BLaER1 treated with 17β-estradiol and CSF1 and Interleukin-3, amounts not matched to agents 10 nM and 100 nM (cell line): ENCODE data around the gene DACH2.

Source experiments
- H3K27ac ChIP-seq, 11 experiments: shearing (Covaris generic); formaldehyde crosslinking; 2 replicates each; pipeline ENCODE4 v1.8.1; 2022
- H3K27me3 ChIP-seq, 11 experiments: shearing (Covaris generic); formaldehyde crosslinking; 2 replicates each; pipeline ENCODE4 v1.8.1; 2022
- H3K36me3 ChIP-seq, 11 experiments: shearing (Covaris generic); formaldehyde crosslinking; 2 replicates each; pipeline ENCODE4 v1.8.1; 2022
- H3K4me1 ChIP-seq, 10 experiments: shearing (Covaris generic); formaldehyde crosslinking; 2 replicates each; pipeline ENCODE4 v1.8.1; 2022
- H3K4me2 ChIP-seq, 11 experiments: shearing (Covaris generic); formaldehyde crosslinking; 2 replicates each; pipeline ENCODE4 v1.8.1; 2022
- H3K4me3 ChIP-seq, 10 experiments: shearing (Covaris generic); formaldehyde crosslinking; 2 replicates each; pipeline ENCODE4 v1.8.1; 2022
- H3K9ac ChIP-seq, 11 experiments: shearing (Covaris generic); formaldehyde crosslinking; 2 replicates each; pipeline ENCODE4 v1.8.1; 2022
- H3K9me3 ChIP-seq, 11 experiments: shearing (Covaris generic); formaldehyde crosslinking; replicated peaks in 1 of 11; 2 replicates each; pipeline ENCODE4 v1.8.1; 2022
- H4K20me1 ChIP-seq, 11 experiments: shearing (Covaris generic); formaldehyde crosslinking; 2 replicates each; pipeline ENCODE4 v1.8.1; 2022
- Cebpa-rat ChIP-seq, 11 experiments: shearing (Covaris generic); IDR thresholded peaks; 2 replicates each; pipeline ENCODE4 v1.8.1; 2022

Gene DACH2

GRCh38 chrX:86215260-86215659 is 67.0 kb downstream of the DACH2 start:
- peak in 3 of 11 experiments; percentile 28 to 84 (median 84); a peak in 6 of 22 replicates for TF ChIP-seq Cebpa-rat (IDR thresholded peaks at IDR 0.05)
- Histone ChIP-seq H3K27me3 (peaks cover 34 to 96% (median 75%) of the 10 kb centered on the region in 11 experiments; a peak in 21 of 22 replicates), H3K36me3 (no peaks in the 10 kb centered on the region), H3K9ac (no peak overlapping the region), H4K20me1 (no peaks in the 10 kb centered on the region), H3K4me3 (no peak overlapping the region), H3K27ac (no peak overlapping the region), H3K9me3 (no peaks in the 10 kb centered on the region), H3K4me2 (no peak overlapping the region), H3K4me1 (no peaks in the 10 kb centered on the region)

DNA sequence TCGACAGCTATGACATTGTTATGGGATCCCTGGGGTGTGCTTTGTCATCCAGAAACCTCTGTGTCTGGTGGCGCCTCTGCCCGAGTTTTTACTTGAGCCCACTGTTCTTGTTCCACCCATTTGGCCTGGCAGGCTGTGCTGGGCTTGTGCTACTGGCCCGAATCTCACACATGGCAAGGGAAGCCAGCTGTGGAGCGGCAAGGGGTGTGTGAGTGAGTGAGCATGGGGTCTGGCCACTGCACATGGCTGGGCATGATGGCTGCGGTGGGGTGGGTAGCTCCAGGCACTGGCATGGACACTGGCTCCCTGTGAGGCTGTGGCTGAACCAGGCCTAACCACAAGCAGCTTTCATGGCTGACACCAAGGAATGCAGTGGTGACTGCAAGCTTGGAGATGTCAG is 89.2 kb downstream of the DACH2 start:
- no peaks in the 10 kb centered on the region for H3K36me3 ChIP-seq
- H3K4me3 ChIP-seq = no peak overlapping the region
- no peak overlapping the region for H3K27ac ChIP-seq
- no peak overlapping the region for H3K4me2 ChIP-seq
- TF ChIP-seq Cebpa-rat (IDR thresholded peaks at IDR 0.05) = no peak
- no peaks in the 10 kb centered on the region for H3K4me1 ChIP-seq
- H3K27me3 ChIP-seq = peaks cover 35 to 83% (median 75%) of the 10 kb centered on the region in 11 experiments
- H3K9me3 ChIP-seq = peaks cover 18 to 27% (median 20%) of the 10 kb centered on the region in 11 experiments
- peaks cover 0 to 5% (median 0%) of the 10 kb centered on the region in 11 experiments; a peak in 2 of 22 replicates for H4K20me1 ChIP-seq
- H3K9ac ChIP-seq = no peak overlapping the region

- H3K4me3 ChIP-seq = no peak overlapping the region
- H3K4me1 ChIP-seq = no peaks in the 10 kb centered on the region
- H3K9ac ChIP-seq = no peak overlapping the region
- H3K4me2 ChIP-seq = no peak overlapping the region
- H4K20me1 ChIP-seq = peaks cover 0 to 5% (median 0%) of the 10 kb centered on the region in 11 experiments; a peak in 1 of 22 replicates
- no peak for TF ChIP-seq Cebpa-rat (IDR thresholded peaks at IDR 0.05)
- peaks cover 24 to 28% (median 25%) of the 10 kb centered on the region in 11 experiments for H3K9me3 ChIP-seq
- H3K36me3 ChIP-seq = no peaks in the 10 kb centered on the region
- H3K27ac ChIP-seq = no peak overlapping the region
- H3K27me3 ChIP-seq = peaks cover 25 to 73% (median 66%) of the 10 kb centered on the region in 11 experiments
These were observed 93.3 kb downstream of the DACH2 start for GRCh38 chrX:86241547-86241946.

- TF ChIP-seq Cebpa-rat (IDR thresholded peaks at IDR 0.05) = no peak
- no peaks in the 10 kb centered on the region for H3K4me1 ChIP-seq
- peaks cover 40 to 92% (median 69%) of the 10 kb centered on the region in 11 experiments for H3K27me3 ChIP-seq
- no peaks in the 10 kb centered on the region for H3K36me3 ChIP-seq
- no peak overlapping the region for H3K27ac ChIP-seq
- no peak overlapping the region for H3K4me3 ChIP-seq
- no peaks in the 10 kb centered on the region for H3K9me3 ChIP-seq
- no peak overlapping the region for H3K4me2 ChIP-seq
- no peak overlapping the region for H3K9ac ChIP-seq
- H4K20me1 ChIP-seq = peaks cover 0 to 5% (median 0%) of the 10 kb centered on the region in 11 experiments; a peak in 1 of 22 replicates
These were observed 115.3 kb downstream of the DACH2 start for GRCh38 chrX:86263526-86263925.

- no peak for TF ChIP-seq Cebpa-rat (IDR thresholded peaks at IDR 0.05)
- H3K27ac ChIP-seq = no peak overlapping the region
- H3K4me3 ChIP-seq = no peak overlapping the region
- peaks cover 15 to 35% (median 29%) of the 10 kb centered on the region in 11 experiments; a peak in 21 of 22 replicates for H3K27me3 ChIP-seq
- H4K20me1 ChIP-seq = no peaks in the 10 kb centered on the region; a peak in 1 of 22 replicates
- no peak overlapping the region for H3K9ac ChIP-seq
- H3K4me2 ChIP-seq = no peak overlapping the region
- H3K4me1 ChIP-seq = no peaks in the 10 kb centered on the region
- no peaks in the 10 kb centered on the region for H3K36me3 ChIP-seq
- H3K9me3 ChIP-seq = peaks cover 0 to 3% (median 0%) of the 10 kb centered on the region in 11 experiments; a peak in 1 of 22 replicates
These were observed 147.0 kb downstream of the DACH2 start for GRCh38 chrX:86295293-86295692.

- Histone ChIP-seq H3K4me1 (no peaks in the 10 kb centered on the region), H3K27ac (no peak overlapping the region), H3K4me3 (no peak overlapping the region), H3K4me2 (no peak overlapping the region), H3K9me3 (peaks cover 38 to 57% (median 49%) of the 10 kb centered on the region in 11 experiments), H3K27me3 (peaks cover 25 to 96% (median 78%) of the 10 kb centered on the region in 11 experiments), H3K36me3 (no peaks in the 10 kb centered on the region), H4K20me1 (no peaks in the 10 kb centered on the region), H3K9ac (no peak overlapping the region)
- TF ChIP-seq Cebpa-rat (IDR thresholded peaks at IDR 0.05) = no peak
These were observed 174.7 kb downstream of the DACH2 start for GRCh38 chrX:86322913-86323312.

GRCh38 chrX:86329174-86329573 is 180.9 kb downstream of the DACH2 start:
- no peaks in the 10 kb centered on the region for H3K4me1 ChIP-seq
- no peak overlapping the region for H3K4me3 ChIP-seq
- H3K27ac ChIP-seq = no peak overlapping the region
- TF ChIP-seq Cebpa-rat (IDR thresholded peaks at IDR 0.05) = no peak
- H3K36me3 ChIP-seq = no peaks in the 10 kb centered on the region
- no peak overlapping the region for H3K9ac ChIP-seq
- no peaks in the 10 kb centered on the region for H4K20me1 ChIP-seq
- peaks cover 28 to 98% (median 77%) of the 10 kb centered on the region in 11 experiments; a peak in 21 of 22 replicates for H3K27me3 ChIP-seq
- peaks cover 2 to 19% (median 12%) of the 10 kb centered on the region in 11 experiments; a peak in 21 of 22 replicates for H3K9me3 ChIP-seq
- no peak overlapping the region for H3K4me2 ChIP-seq

DNA sequence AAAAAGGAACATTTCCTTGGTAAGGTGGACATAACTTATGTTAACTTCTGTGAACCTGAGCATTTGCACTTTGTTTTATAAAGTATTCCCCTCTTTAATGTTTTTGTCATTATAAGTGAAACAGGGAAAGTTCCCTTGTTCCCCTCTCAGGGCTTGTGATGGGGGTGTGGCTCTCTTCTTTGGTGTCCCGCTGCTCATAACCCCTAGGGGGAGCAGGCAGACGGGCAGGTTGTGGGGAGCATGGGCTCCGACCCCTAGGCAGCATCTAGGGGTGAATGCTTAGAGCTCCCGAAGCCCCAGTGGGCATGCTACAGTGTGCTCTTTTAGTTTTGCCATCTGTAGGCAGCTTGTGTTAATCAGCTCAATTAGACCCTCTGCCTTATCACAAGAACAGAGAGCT is 200.4 kb downstream of the DACH2 start:
- H3K4me2 ChIP-seq = no peak overlapping the region
- H3K9ac ChIP-seq = no peak overlapping the region
- no peaks in the 10 kb centered on the region; a peak in 1 of 22 replicates for H4K20me1 ChIP-seq
- no peak for TF ChIP-seq Cebpa-rat (IDR thresholded peaks at IDR 0.05)
- H3K27ac ChIP-seq = no peak overlapping the region
- peaks cover 42 to 63% (median 58%) of the 10 kb centered on the region in 11 experiments for H3K27me3 ChIP-seq
- H3K9me3 ChIP-seq = no peaks in the 10 kb centered on the region
- no peaks in the 10 kb centered on the region for H3K36me3 ChIP-seq
- H3K4me3 ChIP-seq = no peak overlapping the region
- no peaks in the 10 kb centered on the region for H3K4me1 ChIP-seq

- Histone ChIP-seq H3K9me3 (no peaks in the 10 kb centered on the region), H3K9ac (no peak overlapping the region), H4K20me1 (no peaks in the 10 kb centered on the region; a peak in 1 of 22 replicates), H3K36me3 (no peaks in the 10 kb centered on the region), H3K4me1 (no peaks in the 10 kb centered on the region), H3K4me2 (no peak overlapping the region), H3K4me3 (no peak overlapping the region), H3K27me3 (peaks cover 42 to 59% (median 56%) of the 10 kb centered on the region in 11 experiments), H3K27ac (no peak overlapping the region)
- no peak for TF ChIP-seq Cebpa-rat (IDR thresholded peaks at IDR 0.05)
These were observed 200.9 kb downstream of the DACH2 start for GRCh38 chrX:86349115-86349514.
